ENCODE data around the gene STUM.

DNA sequence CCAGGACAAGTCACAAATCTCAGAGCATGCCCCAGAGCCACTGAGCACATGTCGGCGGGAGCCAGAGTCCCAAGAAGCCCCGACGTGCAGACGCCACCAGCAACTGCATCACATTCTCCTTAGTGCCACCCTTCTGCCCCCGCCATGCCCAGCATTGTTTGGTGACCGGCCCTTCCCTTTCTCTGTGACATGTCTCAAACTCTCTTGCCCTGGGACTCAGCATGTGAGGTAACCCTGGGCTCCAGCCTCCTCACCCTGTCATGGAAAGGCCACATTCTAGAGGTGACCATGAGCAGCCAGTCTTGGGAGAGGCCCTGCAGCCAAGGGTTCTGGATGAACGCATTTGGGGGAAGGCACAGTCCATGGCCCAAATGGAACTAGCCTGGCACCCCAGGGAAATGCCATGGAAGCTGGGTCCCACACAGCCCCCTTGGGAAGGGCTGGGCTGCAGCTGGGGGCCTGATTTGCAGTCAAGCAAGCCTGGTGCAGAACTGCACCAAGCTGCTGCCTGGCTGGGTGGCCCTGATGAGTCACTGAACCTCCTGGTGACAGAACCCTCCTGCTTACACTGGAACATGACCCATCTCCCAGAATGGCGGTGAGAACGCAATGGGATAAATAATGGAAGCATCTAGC, 96.1 kb downstream of the STUM start:
- TF ChIP-seq EZH2 (IDR thresholded peaks at IDR 0.05; ENCODE audit: borderline replicate concordance) (no peak), CTCF (IDR thresholded peaks at IDR 0.05; ENCODE audit: poor library complexity) (no peak)
